HUDEP-2 (cell line): ENCODE measurements around the gene ZFR.
"Not testable (repeated sequence)": the region's sequence is repeated elsewhere in the genome, so short reads cannot be mapped to it uniquely, and the experiment has no call there.

Experiments used
- DNase-seq, 76 experiments: peaks; one replicate each; lab custom pipeline; 2025; ENCODE audit not compliant: unreplicated experiment in 76 of 76; lab: John Stamatoyannopoulos, UW

Gene ZFR

DNA sequence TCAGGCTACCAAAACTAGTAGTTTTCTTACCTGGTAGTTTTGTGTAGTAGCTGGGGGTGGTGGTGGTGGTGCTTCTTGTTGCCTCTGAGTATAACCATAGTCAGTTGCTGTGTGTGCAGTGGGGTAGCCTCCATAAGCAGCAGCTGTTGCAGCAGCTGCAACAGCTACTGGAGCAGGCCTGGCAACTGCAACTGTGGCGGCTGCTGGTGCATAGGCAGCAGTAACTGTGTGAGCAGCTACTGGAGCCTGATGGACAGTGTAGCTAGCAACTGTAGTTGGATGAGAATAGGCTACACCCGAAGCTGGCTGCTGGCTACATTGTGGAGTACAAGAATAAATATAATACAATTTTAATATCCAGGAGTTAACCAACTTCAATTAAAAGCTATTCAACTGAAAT, 24.7 kb downstream of the ZFR start:
- no peak for DNase-seq

- DNase-seq, result no peak
Observed at GRCh38 chr5:32413466-32414263, 30.9 kb downstream of the ZFR start.

- no peak for DNase-seq
Observed at GRCh38 chr5:32410630-32411029, 33.9 kb downstream of the ZFR start.

DNA sequence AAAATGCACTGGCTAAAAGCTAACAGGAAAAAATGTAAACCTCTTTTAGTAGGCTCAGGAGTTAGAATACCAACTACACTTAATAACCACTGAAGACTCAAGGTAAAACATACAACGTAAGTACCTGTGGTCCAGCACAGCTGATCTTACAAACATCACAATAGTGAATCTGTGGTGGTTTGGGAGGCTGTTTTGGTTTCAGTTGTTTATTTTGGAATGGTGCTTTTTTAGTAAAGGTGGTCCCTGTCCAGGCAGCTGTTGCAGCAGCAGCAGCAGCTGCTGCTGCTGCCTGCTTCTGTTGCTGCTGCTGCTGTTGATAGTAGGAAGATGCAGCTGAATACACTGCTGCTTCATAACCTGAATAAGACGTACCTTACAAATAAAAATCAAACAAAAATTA, 37.9 kb downstream of the ZFR start:
- no peak for DNase-seq

GRCh38 chr5:32405507-32405906, 39.0 kb downstream of the ZFR start:
- DNase-seq, result no peak

DNA sequence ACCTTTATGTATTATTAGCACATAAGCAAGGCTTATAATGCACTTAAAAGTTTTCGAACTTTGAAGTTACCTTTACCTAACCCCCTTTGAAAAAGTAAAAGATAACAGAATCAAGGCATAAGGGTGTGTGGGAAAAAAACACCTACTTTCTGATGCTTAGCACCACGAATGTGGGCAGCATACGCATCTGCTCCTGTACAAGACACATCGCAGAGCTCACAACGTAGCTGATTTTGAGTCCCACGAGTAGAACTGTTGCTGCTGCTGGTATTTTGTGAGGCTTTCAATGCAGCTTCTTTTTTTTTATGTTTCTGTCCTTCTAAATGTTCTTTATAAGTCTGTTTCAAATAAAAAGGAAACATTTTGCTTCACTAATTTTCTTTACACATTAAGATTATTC, 40.8 kb downstream of the ZFR start:
- DNase-seq, result no peak

DNA sequence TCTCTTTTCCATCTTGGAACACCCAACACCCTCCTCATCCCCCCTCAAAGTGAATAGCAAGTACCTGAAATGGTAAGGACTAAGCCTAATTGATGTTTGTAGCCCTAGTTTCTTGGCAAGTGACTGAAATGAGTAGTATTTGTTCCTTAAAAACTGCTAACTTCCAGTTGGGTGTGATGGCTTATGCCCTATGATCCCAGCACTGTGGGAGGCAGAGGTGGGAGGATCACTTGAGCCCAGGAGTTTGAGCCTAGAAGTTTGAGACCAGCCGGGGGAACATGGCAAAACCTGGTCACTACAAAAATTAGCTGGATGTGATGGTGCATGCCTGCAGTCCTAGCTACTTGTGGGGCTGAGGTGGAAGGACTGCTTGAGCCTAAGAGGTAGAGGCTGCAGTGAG, 44.1 kb downstream of the ZFR start:
- DNase-seq, result no peak

DNA sequence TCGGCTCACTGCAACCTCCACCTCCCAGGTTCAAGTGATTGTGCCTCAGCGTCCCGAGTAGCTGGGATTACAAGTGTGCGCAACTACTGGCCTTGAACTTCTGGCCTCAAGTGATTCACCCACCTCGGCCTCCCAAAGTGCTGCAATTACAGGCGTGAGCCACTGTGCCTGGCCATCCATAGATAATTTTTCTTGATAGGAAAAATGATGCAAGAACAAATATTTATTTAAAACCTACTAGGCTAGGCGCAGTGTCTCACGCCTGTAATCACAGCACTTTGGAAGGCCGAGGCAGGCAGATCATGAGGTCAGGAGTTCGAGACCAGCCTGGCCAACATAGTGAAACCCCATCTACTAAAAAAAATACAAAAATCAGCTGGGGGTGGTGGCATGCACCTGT, 45.8 kb downstream of the ZFR start:
- not testable (repeated sequence) for DNase-seq

DNA sequence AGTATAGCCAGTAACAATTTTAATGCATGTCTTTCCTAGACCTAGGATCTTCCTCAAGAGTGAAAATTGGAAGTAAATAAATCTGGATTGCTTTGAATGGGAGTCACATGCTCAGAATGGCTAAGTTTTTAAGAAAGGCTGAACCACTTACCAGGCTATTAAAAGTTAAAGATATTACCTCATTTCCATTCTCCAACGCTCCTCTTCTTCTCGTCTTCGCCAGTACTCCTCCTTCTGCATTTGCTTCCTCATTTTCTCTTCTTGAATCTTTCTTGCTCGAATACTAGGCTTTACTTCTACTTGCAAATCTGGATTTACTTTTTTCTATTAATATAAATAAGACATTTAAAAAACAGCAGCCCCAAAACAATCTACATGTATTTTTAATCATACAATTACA, 49.6 kb downstream of the ZFR start:
- no peak for DNase-seq

GRCh38 chr5:32392039-32392438, 52.5 kb downstream of the ZFR start:
- DNase-seq, result no peak

DNA sequence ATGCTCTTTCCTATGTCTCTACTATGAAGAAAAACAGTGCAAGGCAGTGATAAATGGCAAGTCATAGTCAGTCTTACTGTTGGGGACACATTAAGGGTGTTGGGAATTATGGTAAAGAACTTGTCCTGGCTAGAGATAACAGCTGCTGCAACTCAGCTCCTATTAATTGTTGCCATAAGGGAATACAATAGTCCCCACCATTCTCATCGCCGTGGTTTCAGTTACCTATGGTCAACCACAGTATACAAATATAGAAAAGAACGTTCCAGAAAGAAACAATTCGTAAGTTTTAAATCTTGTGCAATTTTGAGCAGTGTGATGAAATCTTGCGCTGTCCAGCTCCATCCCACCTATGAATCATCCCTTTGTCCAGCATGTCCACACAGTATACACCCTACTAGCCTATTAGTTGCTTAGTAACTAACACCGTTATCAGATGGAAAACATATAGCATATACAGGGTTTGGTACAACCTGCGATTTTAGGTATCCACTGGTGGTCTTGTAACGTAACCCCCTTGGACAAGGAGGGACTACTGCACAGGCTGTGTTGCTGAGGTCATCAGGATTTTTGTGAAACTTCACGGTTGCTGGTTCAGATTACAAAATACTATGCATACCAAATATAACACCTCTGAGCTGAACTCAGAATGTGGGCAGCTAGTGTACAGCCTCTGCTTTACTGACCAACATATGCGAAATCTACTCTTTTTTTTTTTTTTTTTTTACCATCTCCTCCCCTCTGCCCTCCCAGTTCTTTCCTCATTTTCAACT, 53.5 kb downstream of the ZFR start:
- DNase-seq, result no peak

GRCh38 chr5:32388432-32389129, 56.0 kb downstream of the ZFR start:
- DNase-seq, result no peak

GRCh38 chr5:32387841-32388240, 56.7 kb downstream of the ZFR start:
- no peak for DNase-seq

- DNase-seq, result no peak
Observed at GRCh38 chr5:32387211-32387610, 57.3 kb downstream of the ZFR start.

- DNase-seq, result no peak
Observed at GRCh38 chr5:32384621-32385020, 59.9 kb downstream of the ZFR start.

GRCh38 chr5:32383586-32383985, 61.0 kb downstream of the ZFR start:
- no peak for DNase-seq

- DNase-seq, result no peak
Observed at GRCh38 chr5:32383065-32383464, 61.5 kb downstream of the ZFR start.

DNA sequence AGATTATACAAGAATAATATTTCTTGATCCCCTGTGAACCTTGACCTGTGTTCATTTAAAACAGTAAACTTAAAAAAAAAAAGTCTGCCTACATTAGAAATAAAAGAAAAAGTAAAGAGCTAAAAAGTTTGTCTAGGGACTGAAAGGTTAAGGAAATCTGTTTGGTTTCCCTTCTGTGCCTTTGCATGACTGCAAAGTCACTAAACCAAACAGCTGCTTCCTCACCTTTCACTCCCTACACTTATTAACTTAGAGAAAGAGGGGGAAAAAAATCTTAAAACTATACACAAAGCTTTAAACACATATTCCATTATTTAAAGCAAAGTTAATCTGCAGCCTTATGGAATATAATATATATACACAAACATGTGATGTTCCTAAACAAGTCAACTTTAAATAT, 65.1 kb downstream of the ZFR start:
- no peak for DNase-seq

DNA sequence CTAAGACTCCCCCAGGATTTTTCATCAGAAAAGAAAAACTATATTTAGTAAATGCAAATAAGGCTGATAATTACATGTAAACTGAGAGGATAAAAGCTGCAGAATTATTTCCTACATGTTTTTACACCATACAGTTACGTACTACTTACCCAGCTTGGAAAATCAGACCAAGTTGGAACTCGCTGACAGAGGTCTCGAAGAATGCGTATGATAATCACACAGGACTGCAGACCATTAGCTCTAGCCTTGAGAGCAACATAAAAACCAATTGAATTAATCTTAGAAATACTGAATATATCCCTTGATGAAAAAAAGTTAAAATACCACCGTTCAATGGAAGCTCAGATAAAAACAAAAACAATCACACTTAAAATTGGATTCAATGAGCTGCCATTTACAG, 65.6 kb downstream of the ZFR start:
- DNase-seq, result no peak

DNA sequence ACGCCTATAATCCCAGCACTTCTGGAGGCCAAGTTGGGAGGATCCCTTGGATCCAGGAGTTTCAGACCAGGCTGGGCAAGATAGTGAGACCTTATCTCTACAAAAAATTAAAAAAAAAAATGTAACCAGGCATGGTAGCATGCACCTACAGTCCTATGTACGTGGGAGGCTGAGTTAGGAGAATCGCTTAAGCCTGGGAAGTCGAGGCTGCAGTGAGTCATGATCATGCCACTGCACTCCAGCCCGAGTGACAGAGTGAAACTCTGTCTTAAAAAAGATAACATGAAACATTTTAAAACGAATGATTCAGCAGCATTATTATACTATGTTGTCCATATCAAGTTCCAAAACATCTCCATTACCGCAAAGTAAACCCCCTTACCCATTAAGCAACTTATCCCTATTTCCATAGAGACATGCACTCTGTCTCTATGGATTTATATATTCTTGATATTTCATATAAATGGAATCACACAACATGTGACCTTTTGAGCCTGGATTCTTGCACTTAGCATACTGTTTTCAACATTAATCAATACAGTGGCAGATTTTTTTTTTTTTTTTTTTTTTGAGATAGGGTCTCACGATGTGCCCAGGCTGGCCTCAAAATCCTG, 74.9 kb downstream of the ZFR start:
- DNase-seq, result peak in 22 of 76 experiments; percentile 1 to 28 (median 6)

DNA sequence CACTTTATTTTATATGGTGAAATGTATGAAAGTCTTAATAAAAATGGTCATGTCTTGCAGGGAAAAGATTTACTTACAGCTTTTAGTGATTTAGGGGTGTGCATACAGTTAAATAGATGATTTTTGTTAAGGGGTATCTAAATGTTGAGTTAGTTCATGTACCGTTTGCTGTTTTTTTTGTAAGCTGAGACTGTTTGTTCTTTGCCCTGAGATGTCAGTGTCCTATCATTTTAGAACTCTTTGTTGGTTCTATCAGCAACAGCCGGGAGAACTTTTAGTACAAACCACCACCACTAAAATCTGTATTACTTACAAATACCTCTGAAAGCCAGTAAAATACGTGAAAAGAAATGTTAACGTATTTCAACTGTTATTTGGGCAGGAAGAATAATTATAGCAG, 75.5 kb downstream of the ZFR start:
- no peak for DNase-seq
